HEK293 (cell line): ENCODE data around the gene DNAJC5.

Experiments used
- BCL11B ChIP-seq: fragments of 450-650 bp; formaldehyde crosslinking; IDR thresholded peaks from 2 replicates; pipeline ENCODE4 v1.5.1; 2016; ENCODE audit warnings: low read depth, missing biosample characterization, missing genetic modification characterization
- GLI2 ChIP-seq: fragments of 450-650 bp; formaldehyde crosslinking; IDR thresholded peaks from 2 replicates; pipeline ENCODE4; 2017; ENCODE audit warnings: missing biosample characterization, missing genetic modification characterization, low read depth, borderline replicate concordance
- SP3 ChIP-seq: fragments of 450-650 bp; formaldehyde crosslinking; IDR thresholded peaks from 2 replicates; pipeline ENCODE4 v1.5.1; 2016; ENCODE audit warnings: missing biosample characterization, missing genetic modification characterization
- TRIM28 ChIP-seq: IDR thresholded peaks from 2 replicates; pipeline ENCODE4 v1.6.1; 2011; ENCODE audit warnings: low read length, control low read depth, borderline replicate concordance
- YY1 ChIP-seq: fragments of 450-650 bp; formaldehyde crosslinking; IDR thresholded peaks from 2 replicates; pipeline ENCODE4 v1.5.1; 2018; ENCODE audit warnings: missing biosample characterization, missing genetic modification characterization
- ZBTB7A ChIP-seq: fragments of 450-650 bp; formaldehyde crosslinking; IDR thresholded peaks from 2 replicates; pipeline ENCODE4 v1.5.1; 2016; ENCODE audit warnings: low read depth, missing biosample characterization, missing genetic modification characterization
- ZFP3 ChIP-seq: fragments of 450-650 bp; formaldehyde crosslinking; IDR thresholded peaks from 2 replicates; pipeline ENCODE4 v1.5.1; 2016; ENCODE audit warnings: low read depth, missing biosample characterization, missing genetic modification characterization
- ZFP37 ChIP-seq: fragments of 450-650 bp; formaldehyde crosslinking; IDR thresholded peaks from 2 replicates; pipeline ENCODE4 v1.5.1; 2016; ENCODE audit warnings: missing biosample characterization, missing genetic modification characterization
- ZFP41 ChIP-seq: fragments of 450-650 bp; formaldehyde crosslinking; IDR thresholded peaks from 2 replicates; pipeline ENCODE4 v1.5.1; 2016; ENCODE audit warnings: missing biosample characterization, missing genetic modification characterization, borderline replicate concordance
- ZNF114 ChIP-seq: fragments of 450-650 bp; formaldehyde crosslinking; IDR thresholded peaks from 2 replicates; pipeline ENCODE4 v1.5.0; 2017; ENCODE audit warnings: missing biosample characterization, missing genetic modification characterization
- ZNF132 ChIP-seq: fragments of 450-650 bp; formaldehyde crosslinking; IDR thresholded peaks from 2 replicates; pipeline ENCODE4 v1.5.1; 2017; ENCODE audit warnings: missing biosample characterization, missing genetic modification characterization, borderline replicate concordance
- ZNF140 ChIP-seq: fragments of 450-650 bp; formaldehyde crosslinking; IDR thresholded peaks from 2 replicates; pipeline ENCODE4 v1.5.1; 2016; ENCODE audit warnings: missing biosample characterization, missing genetic modification characterization
- ZNF23 ChIP-seq: fragments of 450-650 bp; formaldehyde crosslinking; IDR thresholded peaks from 2 replicates; pipeline ENCODE4 v1.5.1; 2016; ENCODE audit warnings: missing biosample characterization, missing genetic modification characterization, borderline replicate concordance
- ZNF266 ChIP-seq: fragments of 450-650 bp; formaldehyde crosslinking; IDR thresholded peaks from 2 replicates; pipeline ENCODE4 v1.5.1; 2016; ENCODE audit warnings: missing biosample characterization, missing genetic modification characterization, low read depth
- ZNF404 ChIP-seq: fragments of 450-650 bp; formaldehyde crosslinking; IDR thresholded peaks from 2 replicates; pipeline ENCODE4 v1.5.1; 2017; ENCODE audit warnings: missing biosample characterization, missing genetic modification characterization
- ZNF610 ChIP-seq: fragments of 450-650 bp; formaldehyde crosslinking; IDR thresholded peaks from 2 replicates; pipeline ENCODE4 v1.5.1; 2016; ENCODE audit warnings: missing biosample characterization, missing genetic modification characterization, borderline replicate concordance
- ZNF629 ChIP-seq: fragments of 450-650 bp; formaldehyde crosslinking; IDR thresholded peaks from 2 replicates; pipeline ENCODE4 v1.5.1; 2017; ENCODE audit warnings: missing biosample characterization, missing genetic modification characterization
- ZNF670 ChIP-seq: fragments of 450-650 bp; formaldehyde crosslinking; IDR thresholded peaks from 2 replicates; pipeline ENCODE4 v1.5.1; 2016; ENCODE audit warnings: missing biosample characterization, missing genetic modification characterization, low read depth
- TF ChIP-seq, protein P1 (sequence below): fragments of 450-650 bp; formaldehyde crosslinking; IDR thresholded peaks from 2 replicates; pipeline ENCODE4 v1.5.1; 2016; ENCODE audit warnings: missing biosample characterization, missing genetic modification characterization
- TF ChIP-seq, protein P2 (sequence below): fragments of 450-650 bp; formaldehyde crosslinking; IDR thresholded peaks from 2 replicates; pipeline ENCODE4 v1.5.1; 2017; ENCODE audit warnings: missing biosample characterization, missing genetic modification characterization
- TF ChIP-seq, protein P3 (sequence below): fragments of 450-650 bp; formaldehyde crosslinking; IDR thresholded peaks from 2 replicates; pipeline ENCODE4 v1.5.1; 2016; ENCODE audit warnings: missing biosample characterization, missing genetic modification characterization
- TF ChIP-seq, protein P4 (sequence below): fragments of 450-650 bp; formaldehyde crosslinking; IDR thresholded peaks from 2 replicates; pipeline ENCODE4 v1.5.1; 2017; ENCODE audit warnings: missing biosample characterization, missing genetic modification characterization
- TF ChIP-seq, protein P5 (sequence below): fragments of 450-650 bp; formaldehyde crosslinking; IDR thresholded peaks from 2 replicates; pipeline ENCODE4 v1.5.1; 2016; ENCODE audit warnings: missing biosample characterization, missing genetic modification characterization
- TF ChIP-seq, protein P6 (sequence below): fragments of 450-650 bp; formaldehyde crosslinking; IDR thresholded peaks from 2 replicates; pipeline ENCODE4 v1.5.1; 2016; ENCODE audit warnings: missing biosample characterization, missing genetic modification characterization
- TF ChIP-seq, protein P7 (sequence below): fragments of 450-650 bp; formaldehyde crosslinking; IDR thresholded peaks from 2 replicates; pipeline ENCODE4 v1.5.1; 2016; ENCODE audit warnings: missing biosample characterization, missing genetic modification characterization

DNAJC5 gene

DNA sequence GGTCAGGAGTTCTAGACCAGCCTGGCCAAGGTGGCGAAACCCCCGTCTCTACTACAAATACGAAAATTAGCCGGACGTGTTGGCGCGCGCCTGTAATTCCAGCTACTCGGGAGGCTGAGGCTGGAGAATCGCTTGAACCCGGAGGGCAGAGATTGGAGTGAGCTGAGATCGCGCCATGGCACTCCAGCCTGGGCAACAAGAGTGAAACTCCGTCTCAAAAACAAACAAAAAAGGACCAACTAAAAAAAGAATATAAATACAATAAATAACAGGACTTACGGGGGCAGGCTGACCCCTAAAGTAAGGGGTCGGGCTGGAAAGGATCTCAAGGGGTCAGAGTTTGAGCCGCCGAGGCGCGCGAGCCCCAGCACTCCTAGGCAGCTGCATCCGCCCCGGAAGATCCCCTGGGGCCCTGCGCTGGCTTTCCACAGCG, 30.4 kb upstream of the DNAJC5 start (continued):
- TF ChIP-seq, protein P1, sequence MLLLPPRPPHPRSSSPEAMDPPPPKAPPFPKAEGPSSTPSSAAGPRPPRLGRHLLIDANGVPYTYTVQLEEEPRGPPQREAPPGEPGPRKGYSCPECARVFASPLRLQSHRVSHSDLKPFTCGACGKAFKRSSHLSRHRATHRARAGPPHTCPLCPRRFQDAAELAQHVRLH (tag by site-specific recombination) = peak; percentile 39; the same call in 1 of the 2 replicates
- TF ChIP-seq YY1 (tag by site-specific recombination) (peak; percentile 75; the same call in 1 of the 2 replicates), ZNF266 (tag by site-specific recombination) (no peak), ZNF670 (tag by site-specific recombination) (no peak), ZNF23 (no peak), GLI2 (tag by site-specific recombination) (no peak), ZBTB7A (tag by site-specific recombination) (peak; percentile 54; the same call in 1 of the 2 replicates), SP3 (tag by site-specific recombination) (no peak), ZNF629 (tag by site-specific recombination) (no peak), ZNF610 (tag by site-specific recombination) (no peak; the same call in 1 of the 2 replicates), ZNF114 (tag by site-specific recombination) (no peak), ZFP37 (0 out of 2 replicates have a peak, but pooled peaks have one; percentile 45), BCL11B (tag by site-specific recombination) (peak; percentile 78; the same call in 1 of the 2 replicates), ZFP41 (tag by site-specific recombination) (no peak), ZFP3 (tag by site-specific recombination) (peak; percentile 85), ZNF404 (tag by site-specific recombination) (no peak), TRIM28 (no peak), ZNF132 (tag by site-specific recombination) (no peak), ZNF140 (no peak; the same call in 1 of the 2 replicates)
- TF ChIP-seq, protein P2, sequence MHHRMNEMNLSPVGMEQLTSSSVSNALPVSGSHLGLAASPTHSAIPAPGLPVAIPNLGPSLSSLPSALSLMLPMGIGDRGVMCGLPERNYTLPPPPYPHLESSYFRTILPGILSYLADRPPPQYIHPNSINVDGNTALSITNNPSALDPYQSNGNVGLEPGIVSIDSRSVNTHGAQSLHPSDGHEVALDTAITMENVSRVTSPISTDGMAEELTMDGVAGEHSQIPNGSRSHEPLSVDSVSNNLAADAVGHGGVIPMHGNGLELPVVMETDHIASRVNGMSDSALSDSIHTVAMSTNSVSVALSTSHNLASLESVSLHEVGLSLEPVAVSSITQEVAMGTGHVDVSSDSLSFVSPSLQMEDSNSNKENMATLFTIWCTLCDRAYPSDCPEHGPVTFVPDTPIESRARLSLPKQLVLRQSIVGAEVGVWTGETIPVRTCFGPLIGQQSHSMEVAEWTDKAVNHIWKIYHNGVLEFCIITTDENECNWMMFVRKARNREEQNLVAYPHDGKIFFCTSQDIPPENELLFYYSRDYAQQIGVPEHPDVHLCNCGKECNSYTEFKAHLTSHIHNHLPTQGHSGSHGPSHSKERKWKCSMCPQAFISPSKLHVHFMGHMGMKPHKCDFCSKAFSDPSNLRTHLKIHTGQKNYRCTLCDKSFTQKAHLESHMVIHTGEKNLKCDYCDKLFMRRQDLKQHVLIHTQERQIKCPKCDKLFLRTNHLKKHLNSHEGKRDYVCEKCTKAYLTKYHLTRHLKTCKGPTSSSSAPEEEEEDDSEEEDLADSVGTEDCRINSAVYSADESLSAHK (tag by site-specific recombination) = no peak
- TF ChIP-seq, protein P3, sequence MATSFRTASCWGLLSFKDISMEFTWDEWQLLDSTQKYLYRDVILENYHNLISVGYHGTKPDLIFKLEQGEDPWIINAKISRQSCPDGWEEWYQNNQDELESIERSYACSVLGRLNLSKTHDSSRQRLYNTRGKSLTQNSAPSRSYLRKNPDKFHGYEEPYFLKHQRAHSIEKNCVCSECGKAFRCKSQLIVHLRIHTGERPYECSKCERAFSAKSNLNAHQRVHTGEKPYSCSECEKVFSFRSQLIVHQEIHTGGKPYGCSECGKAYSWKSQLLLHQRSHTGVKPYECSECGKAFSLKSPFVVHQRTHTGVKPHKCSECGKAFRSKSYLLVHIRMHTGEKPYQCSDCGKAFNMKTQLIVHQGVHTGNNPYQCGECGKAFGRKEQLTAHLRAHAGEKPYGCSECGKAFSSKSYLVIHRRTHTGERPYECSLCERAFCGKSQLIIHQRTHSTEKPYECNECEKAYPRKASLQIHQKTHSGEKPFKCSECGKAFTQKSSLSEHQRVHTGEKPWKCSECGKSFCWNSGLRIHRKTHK (tag by site-specific recombination) = no peak
- TF ChIP-seq, protein P4, sequence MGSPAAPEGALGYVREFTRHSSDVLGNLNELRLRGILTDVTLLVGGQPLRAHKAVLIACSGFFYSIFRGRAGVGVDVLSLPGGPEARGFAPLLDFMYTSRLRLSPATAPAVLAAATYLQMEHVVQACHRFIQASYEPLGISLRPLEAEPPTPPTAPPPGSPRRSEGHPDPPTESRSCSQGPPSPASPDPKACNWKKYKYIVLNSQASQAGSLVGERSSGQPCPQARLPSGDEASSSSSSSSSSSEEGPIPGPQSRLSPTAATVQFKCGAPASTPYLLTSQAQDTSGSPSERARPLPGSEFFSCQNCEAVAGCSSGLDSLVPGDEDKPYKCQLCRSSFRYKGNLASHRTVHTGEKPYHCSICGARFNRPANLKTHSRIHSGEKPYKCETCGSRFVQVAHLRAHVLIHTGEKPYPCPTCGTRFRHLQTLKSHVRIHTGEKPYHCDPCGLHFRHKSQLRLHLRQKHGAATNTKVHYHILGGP (tag by site-specific recombination) = no peak
- TF ChIP-seq, protein P5, sequence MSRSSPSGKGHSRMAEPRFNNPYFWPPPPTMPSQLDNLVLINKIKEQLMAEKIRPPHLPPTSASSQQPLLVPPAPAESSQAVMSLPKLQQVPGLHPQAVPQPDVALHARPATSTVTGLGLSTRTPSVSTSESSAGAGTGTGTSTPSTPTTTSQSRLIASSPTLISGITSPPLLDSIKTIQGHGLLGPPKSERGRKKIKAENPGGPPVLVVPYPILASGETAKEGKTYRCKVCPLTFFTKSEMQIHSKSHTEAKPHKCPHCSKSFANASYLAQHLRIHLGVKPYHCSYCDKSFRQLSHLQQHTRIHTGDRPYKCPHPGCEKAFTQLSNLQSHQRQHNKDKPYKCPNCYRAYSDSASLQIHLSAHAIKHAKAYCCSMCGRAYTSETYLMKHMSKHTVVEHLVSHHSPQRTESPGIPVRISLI (tag by site-specific recombination) = no peak
- TF ChIP-seq, protein P6, sequence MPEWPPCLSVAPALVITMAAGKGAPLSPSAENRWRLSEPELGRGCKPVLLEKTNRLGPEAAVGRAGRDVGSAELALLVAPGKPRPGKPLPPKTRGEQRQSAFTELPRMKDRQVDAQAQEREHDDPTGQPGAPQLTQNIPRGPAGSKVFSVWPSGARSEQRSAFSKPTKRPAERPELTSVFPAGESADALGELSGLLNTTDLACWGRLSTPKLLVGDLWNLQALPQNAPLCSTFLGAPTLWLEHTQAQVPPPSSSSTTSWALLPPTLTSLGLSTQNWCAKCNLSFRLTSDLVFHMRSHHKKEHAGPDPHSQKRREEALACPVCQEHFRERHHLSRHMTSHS (tag by site-specific recombination) = no peak
- TF ChIP-seq, protein P7, sequence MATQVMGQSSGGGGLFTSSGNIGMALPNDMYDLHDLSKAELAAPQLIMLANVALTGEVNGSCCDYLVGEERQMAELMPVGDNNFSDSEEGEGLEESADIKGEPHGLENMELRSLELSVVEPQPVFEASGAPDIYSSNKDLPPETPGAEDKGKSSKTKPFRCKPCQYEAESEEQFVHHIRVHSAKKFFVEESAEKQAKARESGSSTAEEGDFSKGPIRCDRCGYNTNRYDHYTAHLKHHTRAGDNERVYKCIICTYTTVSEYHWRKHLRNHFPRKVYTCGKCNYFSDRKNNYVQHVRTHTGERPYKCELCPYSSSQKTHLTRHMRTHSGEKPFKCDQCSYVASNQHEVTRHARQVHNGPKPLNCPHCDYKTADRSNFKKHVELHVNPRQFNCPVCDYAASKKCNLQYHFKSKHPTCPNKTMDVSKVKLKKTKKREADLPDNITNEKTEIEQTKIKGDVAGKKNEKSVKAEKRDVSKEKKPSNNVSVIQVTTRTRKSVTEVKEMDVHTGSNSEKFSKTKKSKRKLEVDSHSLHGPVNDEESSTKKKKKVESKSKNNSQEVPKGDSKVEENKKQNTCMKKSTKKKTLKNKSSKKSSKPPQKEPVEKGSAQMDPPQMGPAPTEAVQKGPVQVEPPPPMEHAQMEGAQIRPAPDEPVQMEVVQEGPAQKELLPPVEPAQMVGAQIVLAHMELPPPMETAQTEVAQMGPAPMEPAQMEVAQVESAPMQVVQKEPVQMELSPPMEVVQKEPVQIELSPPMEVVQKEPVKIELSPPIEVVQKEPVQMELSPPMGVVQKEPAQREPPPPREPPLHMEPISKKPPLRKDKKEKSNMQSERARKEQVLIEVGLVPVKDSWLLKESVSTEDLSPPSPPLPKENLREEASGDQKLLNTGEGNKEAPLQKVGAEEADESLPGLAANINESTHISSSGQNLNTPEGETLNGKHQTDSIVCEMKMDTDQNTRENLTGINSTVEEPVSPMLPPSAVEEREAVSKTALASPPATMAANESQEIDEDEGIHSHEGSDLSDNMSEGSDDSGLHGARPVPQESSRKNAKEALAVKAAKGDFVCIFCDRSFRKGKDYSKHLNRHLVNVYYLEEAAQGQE (tag by site-specific recombination) = peak; percentile 44; the same call in 1 of the 2 replicates
